Measurements from ENCODE around the gene TBCD.

The TBCD gene

DNA sequence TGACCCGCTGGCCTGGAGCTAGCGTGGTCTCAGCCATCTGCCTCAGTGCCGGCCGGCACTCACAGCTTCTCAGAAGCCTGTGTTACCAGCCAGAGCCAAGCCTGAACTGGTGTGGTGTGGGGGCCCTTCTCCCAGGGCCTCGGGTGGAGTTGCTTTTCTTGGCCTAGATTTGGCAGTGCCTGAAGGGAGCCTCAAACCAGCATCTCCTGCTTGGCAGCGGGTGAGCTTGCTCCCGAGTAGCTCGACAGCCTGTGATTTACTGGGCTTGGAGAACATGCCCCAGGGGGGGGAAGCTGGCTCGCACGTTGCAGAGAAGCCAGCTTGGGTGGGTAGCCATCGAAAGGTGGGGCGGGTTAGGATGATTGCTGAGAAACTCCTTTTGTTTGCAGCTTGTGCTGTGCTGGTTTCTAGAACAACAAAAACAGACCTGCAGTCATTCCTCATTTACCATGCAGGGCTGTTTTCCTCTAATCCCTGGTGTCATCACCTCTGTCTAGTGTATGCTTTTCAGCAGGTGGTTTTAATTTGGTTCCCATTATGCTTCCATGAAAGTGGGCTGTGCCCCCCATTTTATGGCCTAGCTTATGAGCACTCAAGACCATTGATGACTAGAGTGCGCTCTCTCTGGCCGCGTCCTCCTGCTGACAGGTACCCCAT is 42.2 kb downstream of the TBCD start:
- no peak overlapping the region for H3K27ac Mint-ChIP-seq
- no peaks in the 10 kb centered on the region for H3K9me3 Mint-ChIP-seq
- no peaks in the 10 kb centered on the region for H3K4me1 Mint-ChIP-seq
- peaks cover 3% of the 10 kb centered on the region for H3K36me3 Mint-ChIP-seq
- H3K27me3 Mint-ChIP-seq: no peaks in the 10 kb centered on the region
- no peak overlapping the region for H3K4me3 Mint-ChIP-seq

DNA sequence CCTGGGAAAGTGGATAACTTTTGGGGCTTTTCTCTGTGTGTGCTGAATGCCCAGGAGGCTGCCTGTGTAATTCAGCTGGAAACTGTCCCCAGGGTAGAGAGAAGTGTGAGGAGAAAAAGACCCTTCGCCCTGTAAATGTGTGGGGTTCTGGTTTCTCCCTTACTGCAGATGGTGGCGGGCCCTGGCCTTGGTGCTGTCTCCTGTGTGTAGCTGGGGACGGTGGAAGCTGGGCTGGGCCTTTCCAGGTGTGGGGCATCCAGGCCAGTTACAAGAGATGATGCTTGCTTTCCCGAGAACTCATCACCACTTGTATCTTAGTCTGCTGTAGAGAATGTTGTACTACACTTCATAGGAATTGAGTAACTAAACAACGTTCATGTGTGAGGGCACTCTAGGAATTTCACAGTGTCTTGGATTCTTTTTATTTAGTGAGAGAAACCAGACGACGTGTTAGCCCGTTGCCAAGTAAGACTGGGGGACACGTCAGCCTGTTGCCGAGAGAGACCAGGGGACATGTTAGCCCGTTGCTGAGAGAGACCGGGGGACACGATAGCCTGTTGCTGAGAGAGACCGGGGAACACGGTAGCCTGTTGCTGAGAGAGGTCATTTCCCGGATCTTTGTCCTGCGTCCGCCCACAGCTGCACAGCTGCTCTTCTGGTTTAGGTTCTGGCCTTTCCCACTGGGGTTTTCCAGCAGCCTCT is 43.1 kb downstream of the TBCD start:
- Mint-ChIP-seq H3K27ac (no peak overlapping the region), H3K9me3 (no peaks in the 10 kb centered on the region), H3K4me1 (no peaks in the 10 kb centered on the region), H3K4me3 (no peak overlapping the region), H3K36me3 (peaks cover 3% of the 10 kb centered on the region), H3K27me3 (no peaks in the 10 kb centered on the region)

DNA sequence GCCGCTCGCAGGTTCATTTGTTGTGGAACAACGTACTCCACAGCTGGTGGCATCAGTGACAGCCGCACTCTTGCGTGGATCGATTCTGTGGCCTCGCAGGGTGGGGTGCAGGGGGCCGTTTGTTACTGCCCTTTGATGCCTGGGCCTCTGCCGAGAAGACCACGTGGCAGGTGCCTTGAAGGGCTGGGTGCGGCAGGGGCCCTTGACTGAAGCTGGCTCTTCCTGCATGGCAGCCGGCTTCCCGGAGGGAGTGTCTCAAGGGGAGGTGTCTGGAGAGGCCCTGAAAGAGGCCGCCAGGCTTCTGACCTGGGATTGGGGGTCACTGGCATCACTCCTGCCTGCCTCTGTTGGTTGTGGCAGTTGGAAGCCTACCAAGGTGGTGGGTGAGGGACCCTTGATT is 43.8 kb downstream of the TBCD start:
- Mint-ChIP-seq H3K4me3 (no peak overlapping the region), H3K36me3 (peaks cover 3% of the 10 kb centered on the region), H3K9me3 (no peaks in the 10 kb centered on the region), H3K4me1 (no peaks in the 10 kb centered on the region), H3K27ac (no peak overlapping the region), H3K27me3 (no peaks in the 10 kb centered on the region)

DNA sequence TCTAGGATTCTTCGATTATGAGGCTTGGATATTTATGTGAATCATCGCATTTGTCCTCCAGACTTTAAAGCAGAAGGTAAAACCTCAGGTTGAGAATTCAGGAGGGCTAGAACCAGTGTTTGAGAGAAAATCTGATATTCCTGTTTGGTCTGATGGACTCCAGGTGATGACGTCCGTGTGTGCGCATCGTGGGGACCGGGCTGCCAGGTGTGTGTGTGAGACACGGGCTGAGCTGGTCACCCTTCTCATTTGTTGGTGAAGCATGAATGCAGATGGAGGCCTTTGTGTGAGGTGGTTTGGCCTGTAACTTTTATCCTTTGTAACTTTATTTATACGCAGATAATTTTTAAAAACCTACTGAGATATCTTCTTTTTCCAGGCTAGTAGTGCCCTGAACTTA is 45.2 kb downstream of the TBCD start:
- H3K27me3 Mint-ChIP-seq: no peaks in the 10 kb centered on the region
- H3K4me1 Mint-ChIP-seq: peaks cover 5% of the 10 kb centered on the region
- peaks cover 4% of the 10 kb centered on the region for H3K36me3 Mint-ChIP-seq
- H3K27ac Mint-ChIP-seq: no peak overlapping the region
- no peak overlapping the region for H3K4me3 Mint-ChIP-seq
- H3K9me3 Mint-ChIP-seq: no peaks in the 10 kb centered on the region

DNA sequence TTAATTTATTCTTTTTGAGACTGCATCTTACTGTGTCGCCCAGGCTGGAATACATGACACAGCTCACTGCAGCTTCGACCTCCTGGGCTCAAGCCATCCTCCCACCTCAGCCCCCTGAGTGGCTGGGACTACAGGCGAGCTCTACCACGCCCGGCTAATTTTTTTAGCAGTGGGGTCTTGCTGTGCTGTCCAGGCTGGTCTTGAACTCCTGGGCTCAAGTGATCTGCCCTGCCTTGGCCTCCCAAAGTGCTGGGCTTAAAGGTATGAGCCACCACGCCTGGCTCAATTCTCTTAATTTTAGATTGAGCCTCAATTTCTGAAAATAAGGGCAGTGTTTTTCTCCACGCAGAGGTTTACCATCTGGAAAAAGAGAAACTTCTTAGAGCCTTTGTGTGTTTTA is 46.9 kb downstream of the TBCD start:
- peaks cover 12% of the 10 kb centered on the region for H3K4me1 Mint-ChIP-seq
- peaks cover 9% of the 10 kb centered on the region for H3K36me3 Mint-ChIP-seq
- H3K27ac Mint-ChIP-seq: no peak overlapping the region
- no peak overlapping the region for H3K4me3 Mint-ChIP-seq
- H3K27me3 Mint-ChIP-seq: no peaks in the 10 kb centered on the region
- H3K9me3 Mint-ChIP-seq: no peaks in the 10 kb centered on the region

DNA sequence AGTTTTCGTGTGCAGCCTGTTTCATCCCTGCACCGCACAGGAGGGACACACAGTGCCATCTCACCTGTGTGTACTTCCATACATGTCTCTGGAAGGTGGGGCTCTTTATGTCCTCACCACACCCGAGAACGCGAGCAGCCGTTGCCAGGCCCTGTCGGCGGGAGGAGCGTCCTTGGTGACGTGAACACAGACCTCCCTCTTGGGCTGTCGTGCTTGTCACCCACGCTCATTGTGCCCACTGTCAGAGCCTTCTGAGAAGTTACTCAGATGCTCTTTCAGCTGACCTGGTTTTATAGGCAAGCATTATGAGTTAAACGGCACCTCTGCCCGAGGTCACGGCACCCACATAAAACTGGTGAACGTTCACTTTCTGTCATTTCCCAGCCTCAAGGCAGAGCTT is 47.7 kb downstream of the TBCD start:
- Mint-ChIP-seq H3K27me3 (no peaks in the 10 kb centered on the region), H3K9me3 (no peaks in the 10 kb centered on the region), H3K4me3 (no peak overlapping the region), H3K27ac (no peak overlapping the region), H3K4me1 (peaks cover 12% of the 10 kb centered on the region), H3K36me3 (peaks cover 9% of the 10 kb centered on the region)

DNA sequence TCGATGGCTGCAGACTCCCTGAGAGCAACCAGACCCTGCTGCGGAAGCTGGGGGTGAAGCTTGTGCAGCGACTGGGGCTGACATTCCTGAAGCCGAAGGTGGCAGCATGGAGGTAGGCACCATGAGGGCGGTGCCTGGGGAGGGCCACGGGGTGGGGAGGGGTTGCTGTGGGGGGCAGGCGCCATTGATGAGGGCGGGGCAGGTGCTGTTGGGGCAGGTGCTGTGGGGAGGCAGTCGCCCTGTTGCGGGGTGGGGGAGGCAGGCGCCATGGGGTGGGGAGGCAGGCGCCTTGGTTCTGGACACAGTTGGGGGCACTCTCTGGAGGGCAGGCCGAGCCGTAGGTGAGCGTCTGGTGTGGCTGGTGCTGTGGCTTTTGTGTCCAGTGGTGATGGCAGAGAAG is 49.0 kb downstream of the TBCD start:
- H3K4me3 Mint-ChIP-seq: no peak overlapping the region

DNA sequence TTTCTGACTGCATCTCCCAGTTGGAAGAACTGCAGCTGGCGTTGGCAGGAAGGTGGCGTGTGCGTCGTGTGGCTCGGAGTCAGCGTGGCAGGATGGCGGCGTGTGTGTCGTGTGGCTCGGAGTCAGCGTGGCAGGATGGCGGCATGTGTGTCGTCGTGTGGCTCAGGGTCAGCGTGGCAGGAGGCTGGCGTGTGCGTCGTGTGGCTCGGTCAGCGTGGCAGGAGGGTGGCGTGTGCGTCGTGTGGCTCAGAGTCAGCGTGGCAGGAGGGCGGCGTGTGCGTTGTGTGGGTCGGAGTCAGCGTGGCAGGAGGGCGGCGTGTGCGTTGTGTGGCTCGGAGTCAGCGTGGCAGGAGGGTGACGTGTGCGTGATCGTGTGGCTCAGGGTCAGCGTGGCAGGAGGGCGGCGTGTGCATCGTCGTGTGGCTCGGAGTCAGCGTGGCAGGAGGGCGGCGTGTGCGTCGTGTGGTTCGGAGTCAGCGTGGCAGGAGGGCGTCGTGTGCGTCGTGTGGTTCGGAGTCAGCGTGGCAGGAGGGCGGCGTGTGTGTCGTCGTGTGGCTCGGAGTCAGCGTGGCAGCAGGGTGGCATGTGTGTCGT is 49.6 kb downstream of the TBCD start:
- Mint-ChIP-seq H3K27me3 (no peaks in the 10 kb centered on the region), H3K4me1 (peaks cover 12% of the 10 kb centered on the region), H3K36me3 (peaks cover 9% of the 10 kb centered on the region), H3K4me3 (no peak overlapping the region), H3K9me3 (no peaks in the 10 kb centered on the region), H3K27ac (no peak overlapping the region)

More for the DNA sequence above, 49.0 kb downstream of the TBCD start:
- no peaks in the 10 kb centered on the region for H3K27me3 Mint-ChIP-seq
- no peak overlapping the region for H3K27ac Mint-ChIP-seq
- H3K4me1 Mint-ChIP-seq: peaks cover 12% of the 10 kb centered on the region
- H3K9me3 Mint-ChIP-seq: no peaks in the 10 kb centered on the region
- H3K36me3 Mint-ChIP-seq: peaks cover 9% of the 10 kb centered on the region

DNA sequence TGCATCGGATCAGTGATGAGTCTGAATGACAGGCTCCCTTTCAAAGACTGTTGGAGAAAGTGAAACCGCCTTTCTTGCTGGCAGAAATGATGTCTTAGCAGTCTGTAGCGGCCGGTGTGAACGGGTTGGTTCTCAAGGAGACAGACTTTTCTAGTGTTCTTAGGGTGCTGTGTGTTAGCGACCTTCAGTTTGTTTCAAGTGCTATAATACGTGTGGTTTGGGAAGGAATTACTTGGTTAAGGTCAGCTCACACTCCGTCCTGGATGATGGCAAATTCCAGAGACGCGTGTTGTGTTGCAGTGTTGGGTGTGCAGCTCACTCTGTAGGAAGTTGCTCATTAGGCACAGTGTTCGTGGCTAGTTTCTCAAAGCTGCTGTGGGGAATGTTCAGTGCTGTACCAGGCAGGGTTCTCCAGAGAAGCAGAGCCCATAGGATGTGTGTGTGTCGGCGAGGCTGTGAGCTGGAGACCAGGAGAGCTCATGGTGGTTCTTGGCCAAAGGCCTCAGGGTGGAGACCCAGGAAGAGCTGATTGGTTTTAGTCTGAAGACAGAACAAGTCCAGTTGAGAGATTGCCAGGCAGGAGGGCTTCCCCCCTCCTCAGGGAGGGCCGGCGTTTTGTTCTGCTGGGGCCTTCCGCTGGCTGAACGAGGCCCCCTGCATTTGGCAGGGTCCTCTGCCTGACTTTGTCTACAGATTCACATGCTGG is 50.4 kb downstream of the TBCD start:
- H3K27me3 Mint-ChIP-seq: no peaks in the 10 kb centered on the region
- H3K4me1 Mint-ChIP-seq: peaks cover 12% of the 10 kb centered on the region
- H3K9me3 Mint-ChIP-seq: no peaks in the 10 kb centered on the region
- no peak overlapping the region for H3K4me3 Mint-ChIP-seq
- peaks cover 9% of the 10 kb centered on the region for H3K36me3 Mint-ChIP-seq
- H3K27ac Mint-ChIP-seq: no peak overlapping the region

DNA sequence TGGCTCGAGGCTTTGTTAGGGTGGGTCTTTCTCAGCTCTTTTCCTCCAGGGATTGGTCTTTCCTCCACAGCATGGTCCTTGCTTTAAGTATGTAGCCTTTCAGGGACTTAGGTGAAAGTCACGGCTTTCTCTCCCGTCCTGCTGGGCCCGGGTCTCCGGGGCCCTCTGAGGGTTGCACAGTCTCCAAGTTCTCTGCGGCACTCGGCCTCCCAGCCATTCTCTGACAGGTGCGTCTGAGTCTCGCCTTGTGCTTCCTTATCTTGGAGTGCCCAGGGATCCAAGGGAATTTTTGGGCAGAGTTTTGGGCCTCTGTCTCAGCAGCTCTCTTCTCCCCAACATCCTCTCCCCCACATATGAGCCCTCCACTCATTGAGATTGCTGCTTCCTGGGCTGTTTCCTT is 51.3 kb downstream of the TBCD start:
- Mint-ChIP-seq H3K36me3 (peaks cover 9% of the 10 kb centered on the region), H3K27ac (no peak overlapping the region), H3K9me3 (no peaks in the 10 kb centered on the region)

DNA sequence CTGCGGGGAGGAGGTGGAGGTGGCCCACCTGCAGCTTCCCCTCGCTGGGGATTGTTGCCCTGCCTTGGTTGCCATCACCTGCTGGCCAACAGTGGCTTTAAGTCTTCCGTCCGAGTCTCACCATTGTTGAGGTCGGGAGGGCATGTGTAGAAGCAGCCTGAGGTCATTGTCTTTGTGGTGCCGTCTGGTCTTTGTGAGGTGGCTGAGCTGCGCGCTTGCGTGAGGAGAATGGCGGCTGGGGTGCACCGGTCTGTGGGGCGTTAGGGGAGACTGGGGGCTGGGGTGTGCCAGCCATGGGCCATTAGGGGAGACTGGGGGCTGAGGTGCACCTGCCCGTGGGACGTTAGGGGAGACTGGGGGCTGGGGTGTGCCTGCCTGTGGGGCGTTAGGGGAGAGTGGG is 51.7 kb downstream of the TBCD start:
- no peak overlapping the region for H3K27ac Mint-ChIP-seq
- peaks cover 12% of the 10 kb centered on the region for H3K4me1 Mint-ChIP-seq
- H3K9me3 Mint-ChIP-seq: no peaks in the 10 kb centered on the region
- H3K27me3 Mint-ChIP-seq: no peaks in the 10 kb centered on the region
- peaks cover 9% of the 10 kb centered on the region for H3K36me3 Mint-ChIP-seq
- H3K4me3 Mint-ChIP-seq: no peak overlapping the region

More for the DNA sequence above, 51.3 kb downstream of the TBCD start:
- H3K27me3 Mint-ChIP-seq: no peaks in the 10 kb centered on the region
- no peak overlapping the region for H3K4me3 Mint-ChIP-seq
- peaks cover 12% of the 10 kb centered on the region for H3K4me1 Mint-ChIP-seq

DNA sequence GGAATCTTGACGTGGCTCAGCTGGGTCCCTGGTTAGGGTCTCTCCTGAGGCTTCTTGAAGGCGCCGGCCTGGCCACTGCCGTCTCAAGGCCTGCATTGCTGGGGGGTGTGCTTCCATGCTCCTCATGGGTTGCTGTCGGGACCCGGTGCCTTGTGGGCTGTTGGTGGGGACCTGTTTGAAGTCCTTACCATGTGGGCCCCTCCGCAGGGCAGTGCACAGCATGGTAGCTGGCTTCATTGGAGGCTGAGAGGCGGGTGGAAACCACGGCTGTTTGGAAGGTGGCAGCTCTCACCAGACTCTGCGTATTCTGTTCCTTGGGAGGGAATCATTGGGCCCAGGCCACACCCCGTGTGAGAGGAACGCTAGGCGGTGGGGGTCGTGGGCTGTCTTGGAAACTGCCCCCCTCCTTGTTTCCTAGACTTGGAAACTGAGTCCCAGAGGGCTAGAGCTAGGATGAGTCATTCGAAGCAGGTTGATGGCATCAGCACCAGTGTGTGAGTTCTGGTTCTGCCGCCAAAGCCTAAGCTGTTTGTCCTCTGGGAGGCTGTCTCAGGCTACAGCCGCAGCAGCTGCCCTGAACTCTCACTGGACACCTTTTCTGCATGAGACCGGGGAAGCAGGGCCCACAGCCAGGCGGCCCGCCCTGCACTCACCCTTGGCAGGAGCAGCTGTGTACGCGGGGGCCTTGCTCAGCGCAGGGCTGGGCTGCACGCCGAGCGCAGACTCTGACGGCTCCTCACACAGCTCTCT is 52.8 kb downstream of the TBCD start:
- Mint-ChIP-seq H3K9me3 (no peaks in the 10 kb centered on the region), H3K27ac (no peak overlapping the region), H3K4me1 (peaks cover 12% of the 10 kb centered on the region), H3K4me3 (no peak overlapping the region), H3K27me3 (no peaks in the 10 kb centered on the region), H3K36me3 (peaks cover 9% of the 10 kb centered on the region)

DNA sequence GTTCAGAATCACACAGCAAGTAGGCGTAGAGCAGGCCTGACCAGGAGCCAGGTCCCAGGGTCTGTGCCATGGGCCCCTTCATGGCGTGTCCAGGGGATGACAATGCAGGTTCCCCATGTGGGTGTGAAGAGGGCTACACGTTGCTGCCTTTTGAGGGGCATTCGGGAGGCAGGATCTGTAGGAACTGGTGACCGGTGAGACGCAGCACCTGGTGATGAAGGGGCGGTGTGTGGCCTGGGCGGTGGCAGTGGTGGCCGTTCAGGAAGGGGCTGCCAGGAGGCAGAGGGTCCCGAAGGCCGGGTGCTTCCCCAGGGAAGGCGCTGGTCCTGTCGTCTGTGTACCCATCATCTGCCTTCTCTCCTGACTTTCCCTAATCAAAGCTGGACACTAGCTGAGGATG is 53.4 kb downstream of the TBCD start:
- Mint-ChIP-seq H3K27me3 (no peaks in the 10 kb centered on the region), H3K4me1 (peaks cover 12% of the 10 kb centered on the region), H3K27ac (no peak overlapping the region), H3K9me3 (no peaks in the 10 kb centered on the region), H3K4me3 (no peak overlapping the region), H3K36me3 (peaks cover 9% of the 10 kb centered on the region)

DNA sequence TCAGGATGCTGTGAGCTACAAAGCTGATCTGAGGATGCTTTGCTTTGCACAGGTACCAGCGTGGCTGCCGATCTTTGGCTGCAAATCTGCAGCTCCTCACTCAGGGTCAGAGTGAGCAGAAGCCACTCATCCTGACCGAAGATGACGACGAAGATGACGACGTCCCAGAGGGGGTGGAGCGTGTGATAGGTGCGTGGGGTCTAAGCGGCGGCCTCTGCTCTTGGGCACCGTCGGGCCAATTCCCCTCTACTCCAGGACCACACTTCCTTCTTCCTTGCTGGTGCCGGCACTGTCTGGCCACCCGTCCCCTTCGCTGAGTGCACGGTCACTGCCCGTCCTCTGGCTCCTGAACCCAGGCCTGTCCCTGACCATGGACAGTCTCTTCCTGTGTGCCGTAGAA is 54.0 kb downstream of the TBCD start:
- H3K36me3 Mint-ChIP-seq: peaks cover 9% of the 10 kb centered on the region
- peaks cover 12% of the 10 kb centered on the region for H3K4me1 Mint-ChIP-seq
- no peak overlapping the region for H3K27ac Mint-ChIP-seq
- no peaks in the 10 kb centered on the region for H3K27me3 Mint-ChIP-seq
- no peaks in the 10 kb centered on the region for H3K9me3 Mint-ChIP-seq
- no peak overlapping the region for H3K4me3 Mint-ChIP-seq

DNA sequence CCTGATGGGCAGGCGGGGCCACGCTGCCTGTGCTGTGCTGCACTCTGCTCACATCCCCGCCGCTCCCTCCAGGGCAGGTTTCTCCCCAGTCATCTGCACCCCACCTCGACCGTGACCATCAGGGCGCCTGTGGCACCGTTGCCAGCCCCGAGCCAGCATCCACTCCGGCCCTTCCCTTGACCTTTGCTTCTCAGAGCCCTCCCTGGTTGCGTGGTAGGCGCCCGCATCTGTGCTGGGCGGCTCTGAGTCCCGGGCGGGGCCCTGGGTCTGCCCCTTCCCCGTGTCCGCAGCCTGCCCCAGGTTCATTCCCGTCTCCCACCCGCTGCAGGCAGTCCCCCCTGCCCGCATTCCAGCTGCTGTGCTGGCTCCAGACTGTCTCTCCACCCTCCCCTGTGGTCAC is 54.8 kb downstream of the TBCD start:
- peaks cover 7% of the 10 kb centered on the region for H3K4me1 Mint-ChIP-seq
- no peaks in the 10 kb centered on the region for H3K9me3 Mint-ChIP-seq
- H3K36me3 Mint-ChIP-seq: peaks cover 5% of the 10 kb centered on the region
- H3K27me3 Mint-ChIP-seq: no peaks in the 10 kb centered on the region
- H3K4me3 Mint-ChIP-seq: no peak overlapping the region
- no peak overlapping the region for H3K27ac Mint-ChIP-seq

All from activated naive CD4-positive, alpha-beta T cell treated with anti-CD3 and anti-CD28 coated beads, Interleukin-2, amount 50 U/mL, for 24 hours (primary cell).